Measurements from ENCODE around the gene CLRN2.

CLRN2 gene

DNA sequence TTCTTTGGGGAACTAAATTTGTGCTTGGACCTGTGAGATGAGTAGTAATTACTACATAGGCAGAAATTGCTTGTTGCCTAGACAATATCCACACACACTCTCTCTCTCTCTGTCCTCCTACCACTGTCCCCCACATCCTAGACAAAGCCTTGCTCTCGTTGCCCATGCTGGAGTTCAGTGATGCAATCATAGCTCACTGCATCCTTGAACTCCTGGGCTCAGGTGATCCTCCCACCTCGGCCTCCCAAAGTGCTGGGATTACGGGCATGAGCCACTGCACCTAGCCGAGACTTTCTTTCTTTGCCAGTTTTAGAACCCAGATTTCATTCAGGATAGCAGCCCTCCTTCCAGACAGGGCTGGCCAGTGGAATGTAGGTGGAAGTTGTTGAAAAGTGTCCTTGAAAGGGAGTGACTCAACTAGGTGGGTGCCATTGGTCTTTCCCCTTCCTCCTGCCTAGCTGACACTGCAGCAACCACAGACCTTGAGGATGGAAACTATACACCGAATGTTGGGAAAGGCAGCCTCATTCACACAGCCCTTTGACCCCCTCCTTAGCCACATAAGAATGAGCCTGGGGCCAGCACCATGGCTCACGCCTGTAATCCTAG is 45.2 kb downstream of the CLRN2 start:
- no peaks in the 10 kb centered on the region for H3K79me2 ChIP-seq (ENCODE audit: insufficient read depth, low read length)
- no peak overlapping the region for H3K9ac ChIP-seq (ENCODE audit: low read depth, low read length, poor library complexity, severe bottlenecking)
- H3F3A ChIP-seq (ENCODE audit: low read depth), result no peaks in the 10 kb centered on the region
- H3K4me2 ChIP-seq (ENCODE audit: low read depth, low read length, poor library complexity, severe bottlenecking), result no peak overlapping the region
- no peaks in the 10 kb centered on the region for H3K36me3 ChIP-seq (ENCODE audit: insufficient read depth, low read length)
- no peak overlapping the region for H3K4me3 ChIP-seq (ENCODE audit: low read length, poor library complexity, severe bottlenecking)
- no peaks in the 10 kb centered on the region for H3K27me3 ChIP-seq (ENCODE audit: insufficient read depth, low read length, poor library complexity, severe bottlenecking)
- no peaks in the 10 kb centered on the region for H4K20me1 ChIP-seq (ENCODE audit: insufficient read depth, low read length, poor library complexity, severe bottlenecking)
- no peaks in the 10 kb centered on the region for H3K9me2 ChIP-seq (replicated peaks; ENCODE audit: low read depth, low read length)
- no peak overlapping the region for H2AFZ ChIP-seq (ENCODE audit: low read length)
- TF ChIP-seq EZH2phosphoT487 (IDR thresholded peaks at IDR 0.05; ENCODE audit: borderline replicate concordance), result no peak
- TF ChIP-seq, protein P1, sequence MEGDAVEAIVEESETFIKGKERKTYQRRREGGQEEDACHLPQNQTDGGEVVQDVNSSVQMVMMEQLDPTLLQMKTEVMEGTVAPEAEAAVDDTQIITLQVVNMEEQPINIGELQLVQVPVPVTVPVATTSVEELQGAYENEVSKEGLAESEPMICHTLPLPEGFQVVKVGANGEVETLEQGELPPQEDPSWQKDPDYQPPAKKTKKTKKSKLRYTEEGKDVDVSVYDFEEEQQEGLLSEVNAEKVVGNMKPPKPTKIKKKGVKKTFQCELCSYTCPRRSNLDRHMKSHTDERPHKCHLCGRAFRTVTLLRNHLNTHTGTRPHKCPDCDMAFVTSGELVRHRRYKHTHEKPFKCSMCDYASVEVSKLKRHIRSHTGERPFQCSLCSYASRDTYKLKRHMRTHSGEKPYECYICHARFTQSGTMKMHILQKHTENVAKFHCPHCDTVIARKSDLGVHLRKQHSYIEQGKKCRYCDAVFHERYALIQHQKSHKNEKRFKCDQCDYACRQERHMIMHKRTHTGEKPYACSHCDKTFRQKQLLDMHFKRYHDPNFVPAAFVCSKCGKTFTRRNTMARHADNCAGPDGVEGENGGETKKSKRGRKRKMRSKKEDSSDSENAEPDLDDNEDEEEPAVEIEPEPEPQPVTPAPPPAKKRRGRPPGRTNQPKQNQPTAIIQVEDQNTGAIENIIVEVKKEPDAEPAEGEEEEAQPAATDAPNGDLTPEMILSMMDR (conservative IDR thresholded peaks at IDR 0.05; ENCODE audit: low read length), result no peak
- H3K9me3 ChIP-seq (ENCODE audit: insufficient read depth, low read depth, low read length), result no peaks in the 10 kb centered on the region
- H3K4me1 ChIP-seq (ENCODE audit: insufficient read depth, low read length, poor library complexity, severe bottlenecking), result no peaks in the 10 kb centered on the region

- no peaks in the 10 kb centered on the region for H3K4me1 ChIP-seq (ENCODE audit: insufficient read depth, low read length, poor library complexity, severe bottlenecking)
- no peaks in the 10 kb centered on the region for H3K79me2 ChIP-seq (ENCODE audit: insufficient read depth, low read length)
- no peak overlapping the region for H2AFZ ChIP-seq (ENCODE audit: low read length)
- H3K9me3 ChIP-seq (ENCODE audit: insufficient read depth, low read depth, low read length), result no peaks in the 10 kb centered on the region
- no peak overlapping the region for H3K4me2 ChIP-seq (ENCODE audit: low read depth, low read length, poor library complexity, severe bottlenecking)
- no peaks in the 10 kb centered on the region for H3K9me2 ChIP-seq (replicated peaks; ENCODE audit: low read depth, low read length)
- H3K27me3 ChIP-seq (ENCODE audit: insufficient read depth, low read length, poor library complexity, severe bottlenecking), result no peaks in the 10 kb centered on the region
- H3K9ac ChIP-seq (ENCODE audit: low read depth, low read length, poor library complexity, severe bottlenecking), result no peak overlapping the region
- no peaks in the 10 kb centered on the region for H3F3A ChIP-seq (ENCODE audit: low read depth)
- no peaks in the 10 kb centered on the region for H4K20me1 ChIP-seq (ENCODE audit: insufficient read depth, low read length, poor library complexity, severe bottlenecking)
- H3K4me3 ChIP-seq (ENCODE audit: low read length, poor library complexity, severe bottlenecking), result no peak overlapping the region
- no peak for TF ChIP-seq EZH2phosphoT487 (IDR thresholded peaks at IDR 0.05; ENCODE audit: borderline replicate concordance)
- TF ChIP-seq, protein P1 (conservative IDR thresholded peaks at IDR 0.05; ENCODE audit: low read length), result no peak
- H3K36me3 ChIP-seq (ENCODE audit: insufficient read depth, low read length), result no peaks in the 10 kb centered on the region
These were observed 46.4 kb downstream of the CLRN2 start for GRCh38 chr4:17561195-17561909.

- Histone ChIP-seq H3F3A (ENCODE audit: low read depth) (no peaks in the 10 kb centered on the region), H2AFZ (ENCODE audit: low read length) (no peak overlapping the region), H3K9me3 (ENCODE audit: insufficient read depth, low read depth, low read length) (no peaks in the 10 kb centered on the region), H4K20me1 (ENCODE audit: insufficient read depth, low read length, poor library complexity, severe bottlenecking) (no peaks in the 10 kb centered on the region), H3K4me2 (ENCODE audit: low read depth, low read length, poor library complexity, severe bottlenecking) (no peak overlapping the region), H3K9ac (ENCODE audit: low read depth, low read length, poor library complexity, severe bottlenecking) (no peak overlapping the region), H3K4me3 (ENCODE audit: low read length, poor library complexity, severe bottlenecking) (no peak overlapping the region), H3K9me2 (replicated peaks; ENCODE audit: low read depth, low read length) (no peaks in the 10 kb centered on the region), H3K79me2 (ENCODE audit: insufficient read depth, low read length) (no peaks in the 10 kb centered on the region), H3K36me3 (ENCODE audit: insufficient read depth, low read length) (no peaks in the 10 kb centered on the region), H3K27me3 (ENCODE audit: insufficient read depth, low read length, poor library complexity, severe bottlenecking) (no peaks in the 10 kb centered on the region), H3K4me1 (ENCODE audit: insufficient read depth, low read length, poor library complexity, severe bottlenecking) (no peaks in the 10 kb centered on the region)
- TF ChIP-seq, protein P1 (conservative IDR thresholded peaks at IDR 0.05; ENCODE audit: low read length), result peak; percentile 35; the same call in 1 of the 2 replicates
- no peak for TF ChIP-seq EZH2phosphoT487 (IDR thresholded peaks at IDR 0.05; ENCODE audit: borderline replicate concordance)
These were observed 47.2 kb downstream of the CLRN2 start for GRCh38 chr4:17562157-17562556.
